Measurements from ENCODE around the gene NR4A2. TPM values are rescaled to one million over a fixed set of nuclear protein-coding genes. Genes with fewer than 3 reads are reported as not detected.

Gene NR4A2
- total RNA-seq, 1 donor from 2014 or later = 5.5 TPM

Other genes with a start within 250 kb of the NR4A2 start
- gene GPD2, start 103.7 kb upstream of the NR4A2 start, total RNA-seq = 14.5 and 18.7 TPM in 2 replicates